ENCODE measurements around the gene GTF2A2.

DNA sequence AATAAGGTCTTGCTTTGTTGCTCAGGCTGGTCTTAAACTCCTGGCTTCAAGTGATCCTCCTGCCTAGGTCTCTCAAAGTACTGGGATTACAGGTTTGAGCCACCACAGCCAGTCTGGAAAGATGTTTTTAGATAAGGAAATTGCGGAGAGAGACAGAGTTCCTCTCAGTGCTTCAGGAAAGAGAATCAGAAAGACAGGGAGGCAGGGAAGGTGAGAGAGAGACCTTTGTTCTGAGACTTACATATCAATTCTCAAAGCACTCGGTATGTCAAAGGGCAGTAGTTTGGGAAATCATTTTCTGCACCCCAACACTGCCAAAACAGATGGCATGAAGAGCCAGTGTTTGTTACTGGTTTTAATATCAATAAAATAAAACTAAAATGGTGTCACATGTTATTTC is 58.9 kb downstream of the GTF2A2 start:
- TF ChIP-seq, protein P1, sequence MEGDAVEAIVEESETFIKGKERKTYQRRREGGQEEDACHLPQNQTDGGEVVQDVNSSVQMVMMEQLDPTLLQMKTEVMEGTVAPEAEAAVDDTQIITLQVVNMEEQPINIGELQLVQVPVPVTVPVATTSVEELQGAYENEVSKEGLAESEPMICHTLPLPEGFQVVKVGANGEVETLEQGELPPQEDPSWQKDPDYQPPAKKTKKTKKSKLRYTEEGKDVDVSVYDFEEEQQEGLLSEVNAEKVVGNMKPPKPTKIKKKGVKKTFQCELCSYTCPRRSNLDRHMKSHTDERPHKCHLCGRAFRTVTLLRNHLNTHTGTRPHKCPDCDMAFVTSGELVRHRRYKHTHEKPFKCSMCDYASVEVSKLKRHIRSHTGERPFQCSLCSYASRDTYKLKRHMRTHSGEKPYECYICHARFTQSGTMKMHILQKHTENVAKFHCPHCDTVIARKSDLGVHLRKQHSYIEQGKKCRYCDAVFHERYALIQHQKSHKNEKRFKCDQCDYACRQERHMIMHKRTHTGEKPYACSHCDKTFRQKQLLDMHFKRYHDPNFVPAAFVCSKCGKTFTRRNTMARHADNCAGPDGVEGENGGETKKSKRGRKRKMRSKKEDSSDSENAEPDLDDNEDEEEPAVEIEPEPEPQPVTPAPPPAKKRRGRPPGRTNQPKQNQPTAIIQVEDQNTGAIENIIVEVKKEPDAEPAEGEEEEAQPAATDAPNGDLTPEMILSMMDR (IDR thresholded peaks at IDR 0.05; ENCODE audit: poor library complexity, severe bottlenecking): no peak
- TF ChIP-seq EP300 (conservative IDR thresholded peaks at IDR 0.05; ENCODE audit: poor library complexity, severe bottlenecking) (no peak), EZH2 (IDR thresholded peaks at IDR 0.05; ENCODE audit: borderline replicate concordance, insufficient read depth, low read length, poor library complexity, severe bottlenecking) (no peak), POLR2AphosphoS5 (IDR thresholded peaks at IDR 0.05) (no peak), RAD21 (conservative IDR thresholded peaks at IDR 0.05) (no peak)

All from neural cell (in vitro differentiated cells).